Common myeloid progenitor, CD34-positive (primary cell): ENCODE data around the gene SPACA5B.
"Not testable (repeated sequence)": the region's sequence is repeated elsewhere in the genome, so short reads cannot be mapped to it uniquely, and the experiment has no call there.

ENCODE experiments used
- CTCF ChIA-PET: fragments of 350-600 bp; sonication (Branson Sonifier 250); formaldehyde crosslinking; loops from one replicate; lab custom pipeline; 2021; ENCODE audit warnings: antibody characterized with exemption; lab: Charles Lee
- POLR2A ChIA-PET: fragments of 350-600 bp; sonication (Branson Sonifier 250); formaldehyde crosslinking; loops from one replicate; lab custom pipeline; 2021; ENCODE audit warnings: antibody characterized with exemption; lab: Charles Lee
- DNase-seq, 3 donors: peaks; one replicate each; pipeline versions ENCODE4 v3.0.0 to v3.0.0-alpha.2; 2013
- H3K27ac ChIP-seq, 2 experiments: 1 replicate in 1 of 2; 2 replicates in 1 of 2; pipeline ENCODE4 v1.7.0; 2013; ENCODE audit warnings: inconsistent platforms in 2 of 2, low read length in 2 of 2, mild to moderate bottlenecking in 2 of 2, low read depth in 1 of 2, moderate library complexity in 1 of 2; ENCODE audit not compliant: severe bottlenecking in 2 of 2, insufficient read depth in 1 of 2, poor library complexity in 1 of 2
- H3K27me3 ChIP-seq, 5 experiments: replicated peaks in 2 of 5; 1 replicate in 3 of 5; 2 replicates in 2 of 5; pipeline versions ENCODE4 v1.6.1 to v1.7.0; 2013; ENCODE audit warnings: low read length in 4 of 5, mild to moderate bottlenecking in 2 of 5, moderate library complexity in 2 of 5, inconsistent platforms in 1 of 5; ENCODE audit not compliant: insufficient read depth in 5 of 5, control insufficient read depth in 4 of 5
- H3K36me3 ChIP-seq, 4 experiments: 1 replicate in 2 of 4; 2 replicates in 2 of 4; pipeline versions ENCODE4 v1.6.1 to v1.7.0; 2013; ENCODE audit warnings: low read length in 3 of 4, control low read depth in 1 of 4, mild to moderate bottlenecking in 1 of 4; ENCODE audit not compliant: control insufficient read depth in 4 of 4, insufficient read depth in 4 of 4
- H3K4me1 ChIP-seq, 4 experiments: 1 replicate in 3 of 4; 2 replicates in 1 of 4; pipeline versions ENCODE4 v1.6.1 to v1.7.1; 2013; ENCODE audit warnings: low read length in 3 of 4, mild to moderate bottlenecking in 3 of 4, control low read depth in 1 of 4, inconsistent platforms in 1 of 4, moderate library complexity in 1 of 4; ENCODE audit not compliant: control insufficient read depth in 4 of 4, insufficient read depth in 4 of 4; ENCODE audit errors: control extremely low read depth in 1 of 4
- H3K4me3 ChIP-seq, 7 experiments: 1 replicate in 4 of 7; 2 replicates in 3 of 7; pipeline versions ENCODE4 v1.5.1 to v1.7.0; 2013; ENCODE audit warnings: mild to moderate bottlenecking in 7 of 7, low read length in 6 of 7, moderate library complexity in 6 of 7, inconsistent platforms in 2 of 7, low read depth in 2 of 7, control low read depth in 1 of 7; ENCODE audit not compliant: insufficient read depth in 4 of 7, control insufficient read depth in 1 of 7; ENCODE audit errors: extremely low read depth in 1 of 7
- H3K9me3 ChIP-seq, 5 experiments: 1 replicate in 4 of 5; 2 replicates in 1 of 5; pipeline versions ENCODE4 v1.6.1 to v1.7.1; 2013; ENCODE audit warnings: low read length in 4 of 5, mild to moderate bottlenecking in 2 of 5, inconsistent platforms in 1 of 5, low read depth in 1 of 5, moderate library complexity in 1 of 5; ENCODE audit not compliant: control insufficient read depth in 4 of 5, insufficient read depth in 2 of 5; ENCODE audit errors: control extremely low read depth in 1 of 5
- WGBS: methylation state at CpG from one replicate; pipeline ENCODE4 v1.1.5; 2013; ENCODE audit not compliant: insufficient coverage; 5-methylcytosine and 5-hydroxymethylcytosine counted together

Gene SPACA5B

DNA sequence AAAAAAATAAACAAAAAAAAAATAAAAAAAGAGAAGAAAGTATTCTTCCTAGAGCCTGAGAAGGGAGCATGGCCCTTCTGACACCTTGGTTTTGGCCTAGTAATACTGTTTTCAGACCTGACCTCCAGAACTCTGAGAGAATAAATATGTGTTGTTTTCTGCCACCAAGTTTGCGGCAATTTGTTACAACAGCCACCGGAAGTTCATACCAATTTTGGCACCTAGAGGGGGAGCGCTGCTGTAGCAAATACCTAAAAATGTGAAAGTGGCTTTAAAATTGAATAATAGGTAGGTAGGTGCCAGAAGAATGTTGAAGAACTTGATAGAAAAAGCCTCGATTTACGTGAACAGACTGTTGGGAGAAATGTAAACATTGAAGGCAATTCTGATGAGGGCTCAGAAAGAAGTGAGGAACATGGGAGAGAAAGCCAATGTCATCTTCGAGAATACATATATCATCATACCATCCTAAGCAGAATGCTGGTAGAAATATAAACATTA lies 27.5 kb upstream of the SPACA5B start:
- Histone ChIP-seq H3K36me3 (no peaks in the 10 kb centered on the region), H3K4me3 (no peak overlapping the region), H3K27me3 (no peaks in the 10 kb centered on the region), H3K27ac (no peak overlapping the region), H3K4me1 (no peaks in the 10 kb centered on the region), H3K9me3 (no peaks in the 10 kb centered on the region)
- DNase-seq: no peak
- WGBS: 96% methylated on average over 6 of the region's 6 CpGs
- CTCF ChIA-PET: no interaction called here
- POLR2A ChIA-PET: no interaction called here

- Histone ChIP-seq H3K9me3 (no peaks in the 10 kb centered on the region), H3K4me3 (no peak overlapping the region), H3K27me3 (peaks cover 0 to 2% (median 0%) of the 10 kb centered on the region in 5 experiments), H3K27ac (no peak overlapping the region), H3K36me3 (no peaks in the 10 kb centered on the region), H3K4me1 (no peaks in the 10 kb centered on the region)
- WGBS: 84% methylated on average over 3 of the region's 6 CpGs
- DNase-seq: peak in 1 of 3 donors; percentile 5
- POLR2A ChIA-PET: no interaction called here
- CTCF ChIA-PET: no interaction called here
Measured at GRCh38 chrX:48107717-48108116, 22.7 kb upstream of the SPACA5B start.

GRCh38 chrX:48125286-48125685 lies 5.1 kb upstream of the SPACA5B start:
- H3K27ac ChIP-seq, POLR2A ChIA-PET, H3K36me3 ChIP-seq, H3K9me3 ChIP-seq, H3K4me1 ChIP-seq, H3K4me3 ChIP-seq, DNase-seq, CTCF ChIA-PET, H3K27me3 ChIP-seq: not testable (repeated sequence)
- WGBS: 85% methylated on average over 10 of the region's 10 CpGs

DNA sequence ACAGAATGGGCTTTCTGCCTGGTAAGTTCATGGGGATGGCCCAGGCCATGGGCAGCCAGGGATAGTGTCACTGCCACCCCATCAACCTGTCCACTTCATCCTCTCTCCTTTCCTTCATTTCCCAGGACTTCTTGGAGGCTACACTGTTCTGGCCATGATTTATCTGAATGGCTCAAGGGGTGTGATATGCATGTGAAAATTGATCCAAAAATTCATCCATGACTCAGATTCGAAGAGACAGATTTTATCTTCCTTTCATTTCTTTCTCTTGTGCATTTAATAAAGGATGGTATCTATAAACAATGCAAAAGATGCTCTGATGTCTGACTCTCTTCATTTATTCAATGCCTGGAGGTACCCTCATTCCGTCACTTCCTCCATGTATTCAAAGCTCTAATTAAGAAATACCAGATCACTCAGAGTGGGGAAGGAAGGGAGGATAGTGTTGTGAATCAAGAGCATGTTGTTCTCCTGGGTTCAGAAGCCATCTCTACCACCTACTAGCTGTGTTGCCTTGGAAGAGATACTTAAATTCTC lies 1.9 kb downstream of the SPACA5B start:
- WGBS: no CpG with 5 or more reads among the region's 2 CpGs
- H3K9me3 ChIP-seq, DNase-seq, H3K4me1 ChIP-seq, H3K27me3 ChIP-seq, H3K4me3 ChIP-seq, H3K36me3 ChIP-seq, H3K27ac ChIP-seq, CTCF ChIA-PET, POLR2A ChIA-PET: not testable (repeated sequence)

DNA sequence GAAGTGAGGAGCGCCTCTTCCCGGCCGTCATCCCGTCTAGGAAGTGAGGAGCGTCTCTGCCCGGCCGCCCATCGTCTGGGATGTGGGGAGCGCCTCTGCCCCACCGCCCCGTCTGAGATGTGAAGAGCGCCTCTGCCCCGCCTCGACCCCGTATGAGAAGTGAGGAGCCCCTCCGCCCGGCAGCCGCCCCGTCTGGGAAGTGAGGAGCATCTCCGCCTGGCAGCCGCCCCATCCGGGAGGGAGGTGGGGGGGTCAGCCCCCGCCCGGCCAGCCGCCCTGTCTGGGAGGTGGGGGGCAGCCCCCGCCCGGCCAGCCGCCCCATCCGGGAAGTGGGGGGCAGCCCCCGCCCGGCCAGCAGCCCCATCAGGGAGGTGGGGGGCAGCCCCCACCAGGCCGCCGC lies 8.7 kb downstream of the SPACA5B start:
- H3K4me1 ChIP-seq, H3K9me3 ChIP-seq, DNase-seq, POLR2A ChIA-PET, H3K36me3 ChIP-seq, H3K27ac ChIP-seq, H3K4me3 ChIP-seq, H3K27me3 ChIP-seq, CTCF ChIA-PET: not testable (repeated sequence)
- 99% methylated on average over 11 of the region's 33 CpGs for WGBS

- H3K4me3 ChIP-seq, DNase-seq, H3K27me3 ChIP-seq, H3K9me3 ChIP-seq, H3K27ac ChIP-seq, H3K4me1 ChIP-seq, POLR2A ChIA-PET, H3K36me3 ChIP-seq, CTCF ChIA-PET: not testable (repeated sequence)
- no CpG with 5 or more reads among the region's 2 CpGs for WGBS
Measured at GRCh38 chrX:48141810-48142508, 11.5 kb downstream of the SPACA5B start.

DNA sequence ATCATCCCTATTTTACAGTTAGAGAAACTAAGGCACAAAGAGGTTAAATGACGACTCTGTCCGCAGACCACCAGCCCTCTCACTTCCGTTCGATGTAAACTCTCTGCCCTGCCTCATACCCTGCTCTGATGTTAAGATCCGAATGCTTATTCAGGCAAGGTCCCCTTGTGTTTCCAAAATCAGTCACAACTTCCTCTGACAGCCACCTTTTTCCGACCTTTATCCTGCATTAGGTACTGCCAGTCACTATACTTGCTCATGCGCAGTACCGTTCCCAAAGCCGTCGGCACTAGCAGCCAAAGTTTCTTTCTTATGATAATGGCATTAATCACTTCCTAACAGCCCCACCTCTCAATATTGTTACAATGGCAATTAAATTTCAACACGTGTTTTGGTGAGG lies 12.3 kb downstream of the SPACA5B start:
- H3K27me3 ChIP-seq, H3K9me3 ChIP-seq, CTCF ChIA-PET, DNase-seq, H3K4me1 ChIP-seq, H3K27ac ChIP-seq, H3K36me3 ChIP-seq, POLR2A ChIA-PET, H3K4me3 ChIP-seq: not testable (repeated sequence)
- WGBS: 55% methylated on average over 6 of the region's 11 CpGs
